Measurements from ENCODE around the gene ZNF841. TPM values are rescaled to one million over a fixed set of nuclear protein-coding genes. Genes with fewer than 3 reads are reported as not detected.
"Not testable (repeated sequence)": the region's sequence is repeated elsewhere in the genome, so short reads cannot be mapped to it uniquely, and the experiment has no call there.

The ZNF841 gene
- total RNA-seq, 2 experiments from 2014 or later, result 27.7 to 27.9 TPM

DNA sequence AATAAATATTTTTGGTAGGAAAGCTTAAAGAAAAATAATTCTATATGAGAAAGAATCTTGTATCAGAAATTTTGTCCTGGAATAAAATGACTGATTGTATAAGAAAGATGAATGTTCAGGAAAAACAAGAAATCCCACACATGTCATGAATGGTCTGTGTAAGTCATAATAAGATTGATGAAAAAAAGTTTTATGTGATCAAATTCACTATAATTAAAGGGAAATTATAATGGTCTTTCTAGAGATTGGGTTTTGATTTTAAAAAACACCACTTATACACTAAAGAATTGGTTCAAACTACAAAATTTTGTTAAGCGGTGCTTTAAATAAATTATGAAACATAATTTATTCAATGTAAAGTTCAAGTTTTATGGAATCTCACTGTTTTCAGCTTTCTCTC, 7.2 kb upstream of the ZNF841 start:
- ChIA-PET CTCF (no interaction called here), POLR2A (no interaction called here)
- H3K27me3 Mint-ChIP-seq, result no peaks in the 10 kb centered on the region
- no peak overlapping the region for H3K27ac Mint-ChIP-seq
- no peaks in the 10 kb centered on the region for H3K4me1 Mint-ChIP-seq
- H3K36me3 Mint-ChIP-seq (ENCODE audit: low read depth), result peaks cover 3% of the 10 kb centered on the region
- no peak for DNase-seq
- H3K9me3 Mint-ChIP-seq, result peaks cover 37% of the 10 kb centered on the region
- H3K4me3 Mint-ChIP-seq, result no peak overlapping the region

DNA sequence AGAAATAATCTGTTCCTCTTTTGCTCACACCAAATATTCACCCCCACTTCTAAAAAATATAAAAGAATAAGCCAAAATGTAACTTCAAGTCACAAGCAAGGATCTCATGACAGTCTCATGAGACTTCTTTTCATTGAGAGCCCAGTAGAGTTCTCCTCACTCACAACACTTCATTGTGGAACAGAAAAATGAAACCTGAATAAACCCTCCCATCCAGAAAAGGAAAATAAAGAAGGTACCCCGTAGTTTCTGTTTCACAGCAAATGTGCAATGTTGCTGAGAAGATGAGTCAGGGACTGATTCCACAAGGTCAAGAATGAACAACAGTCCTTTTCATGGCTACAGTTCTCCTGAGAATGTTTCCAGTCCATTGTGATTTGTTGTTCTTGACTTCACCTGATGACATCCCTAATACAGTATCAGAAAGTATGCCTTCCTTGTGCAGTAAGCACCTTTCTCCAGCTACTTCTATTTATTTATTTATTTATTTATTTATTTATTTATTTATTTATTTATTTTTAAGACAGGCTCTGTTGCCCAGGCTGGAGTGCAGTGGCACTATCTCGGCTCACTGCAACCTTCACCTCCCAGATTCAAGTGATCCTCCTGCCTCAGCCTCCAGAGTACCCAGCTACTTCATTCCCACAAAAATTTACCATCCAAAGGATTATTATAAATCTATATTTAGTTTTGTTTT, 6.4 kb upstream of the ZNF841 start:
- CTCF ChIA-PET, result no interaction called here
- POLR2A ChIA-PET, result no interaction called here
- H3K27ac Mint-ChIP-seq, result no peak overlapping the region

DNA sequence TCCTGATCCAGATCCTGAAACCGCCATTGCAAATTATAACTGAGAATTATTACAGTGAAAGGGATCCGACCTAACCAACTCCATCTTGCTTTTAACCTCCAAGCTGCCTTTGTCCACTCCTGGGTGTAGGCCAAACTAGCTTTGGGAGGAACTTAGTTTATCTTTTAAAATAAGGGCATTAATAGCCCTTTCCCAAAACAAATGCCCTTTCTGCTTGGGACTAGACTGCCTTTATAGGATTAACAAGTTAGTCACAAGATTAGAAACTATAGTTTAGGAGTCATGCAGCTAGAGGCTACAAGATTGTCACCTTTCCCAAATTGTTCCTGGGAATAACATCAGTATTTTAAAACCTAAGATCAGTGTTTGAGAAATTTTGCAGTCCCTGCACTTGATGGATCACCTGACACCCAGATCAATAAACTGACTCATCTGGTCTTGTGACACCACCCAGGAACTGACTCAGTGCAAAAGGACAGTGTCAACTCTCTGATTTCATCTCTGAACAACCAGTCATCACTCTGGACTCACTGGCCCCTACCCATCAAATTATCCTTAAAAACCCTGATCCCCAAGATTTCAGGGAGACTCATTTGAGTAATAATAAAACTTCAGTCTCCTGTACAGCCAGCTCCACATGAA, 4.1 kb upstream of the ZNF841 start:
- peaks cover 9% of the 10 kb centered on the region for H3K4me1 Mint-ChIP-seq
- CTCF ChIA-PET, result interaction anchor here (1.6 kb wide), 1 partner anchor 18 kb away, joined by 3 read pairs; no protein-coding TSS in a partner anchor

More for the DNA sequence above, 6.4 kb upstream of the ZNF841 start:
- no peak for DNase-seq
- H3K4me3 Mint-ChIP-seq, result no peak overlapping the region
- H3K27me3 Mint-ChIP-seq, result no peaks in the 10 kb centered on the region
- peaks cover 36% of the 10 kb centered on the region for H3K9me3 Mint-ChIP-seq
- peaks cover 3% of the 10 kb centered on the region for H3K36me3 Mint-ChIP-seq (ENCODE audit: low read depth)
- no peaks in the 10 kb centered on the region for H3K4me1 Mint-ChIP-seq

DNA sequence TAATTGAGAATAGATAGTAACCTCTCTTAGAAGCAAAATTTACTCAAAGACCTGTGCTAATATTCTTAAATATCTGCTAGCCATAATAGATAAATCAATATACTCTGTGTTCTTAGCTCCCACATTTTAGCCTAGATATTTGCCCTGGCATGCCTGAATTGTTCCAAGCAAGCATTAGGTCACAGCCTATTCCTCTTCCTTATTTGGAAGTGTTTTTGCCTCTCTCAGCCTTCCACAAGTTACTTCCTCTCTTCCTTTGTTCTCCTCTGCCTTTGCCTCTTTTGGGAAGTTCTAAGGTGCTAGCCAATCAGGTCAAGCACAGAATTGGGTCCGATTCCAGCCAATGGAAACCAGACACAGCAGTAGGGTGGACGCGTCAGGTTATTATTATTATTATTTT, 851 bp upstream of the ZNF841 start:
- peak overlapping the region; percentile 97 for H3K4me3 Mint-ChIP-seq
- POLR2A ChIA-PET, H3K27me3 Mint-ChIP-seq, H3K27ac Mint-ChIP-seq, DNase-seq: not testable (repeated sequence)
- H3K4me1 Mint-ChIP-seq, result peaks cover 22% of the 10 kb centered on the region
- H3K36me3 Mint-ChIP-seq (ENCODE audit: low read depth), result peaks cover 51% of the 10 kb centered on the region
- H3K9me3 Mint-ChIP-seq, result peaks cover 65% of the 10 kb centered on the region
- CTCF ChIA-PET, result interaction anchor here (1.3 kb wide), 1 partner anchor 11 kb away, joined by 3 read pairs; no protein-coding TSS in a partner anchor

More for the DNA sequence above, 4.1 kb upstream of the ZNF841 start:
- no peak for DNase-seq
- POLR2A ChIA-PET, result no interaction called here
- peaks cover 43% of the 10 kb centered on the region for H3K9me3 Mint-ChIP-seq
- H3K27me3 Mint-ChIP-seq, result no peaks in the 10 kb centered on the region
- H3K27ac Mint-ChIP-seq, result no peak overlapping the region
- peaks cover 19% of the 10 kb centered on the region for H3K36me3 Mint-ChIP-seq (ENCODE audit: low read depth)
- H3K4me3 Mint-ChIP-seq, result no peak overlapping the region

DNA sequence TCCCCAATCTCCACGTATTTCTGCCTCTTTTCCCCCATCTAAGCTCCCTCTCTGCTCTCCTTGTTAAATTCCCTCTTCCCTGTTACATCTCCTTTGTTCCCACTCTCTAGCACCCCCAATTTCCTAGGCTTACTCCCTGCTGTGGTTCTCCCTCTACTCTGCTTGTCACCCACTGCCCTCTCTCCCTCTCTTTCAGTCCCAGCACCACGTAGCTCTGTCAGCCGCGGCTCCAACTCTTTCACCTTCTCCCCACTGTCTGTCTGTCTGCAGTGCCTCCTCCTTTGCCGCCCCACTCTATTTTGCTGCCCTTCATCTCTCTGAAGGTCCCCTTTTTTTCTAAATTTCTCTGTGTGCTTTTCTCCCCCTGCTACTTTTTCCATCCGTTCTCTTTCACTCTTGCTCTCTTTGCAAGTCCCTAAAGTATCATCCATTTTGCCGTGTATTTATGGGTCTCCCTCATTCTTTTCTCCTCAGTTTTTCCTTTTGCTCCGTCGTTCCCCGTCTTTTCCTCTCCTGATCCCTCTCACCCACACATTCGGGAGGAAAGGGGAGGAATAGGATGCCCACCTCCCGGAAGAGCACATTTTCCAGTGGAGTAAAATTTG, 937 bp downstream of the ZNF841 start:
- Mint-ChIP-seq H3K27ac (peak overlapping the region; percentile 97), H3K9me3 (peaks cover 73% of the 10 kb centered on the region), H3K4me3 (peak overlapping the region; percentile 97), H3K27me3 (no peaks in the 10 kb centered on the region), H3K36me3 (ENCODE audit: low read depth) (peaks cover 69% of the 10 kb centered on the region), H3K4me1 (peaks cover 26% of the 10 kb centered on the region)
- DNase-seq, result no peak
- ChIA-PET CTCF (no interaction called here), POLR2A (interaction anchor here (0.6 kb wide), 1 partner anchor 40 kb away, joined by 3 read pairs; no protein-coding TSS in a partner anchor)

DNA sequence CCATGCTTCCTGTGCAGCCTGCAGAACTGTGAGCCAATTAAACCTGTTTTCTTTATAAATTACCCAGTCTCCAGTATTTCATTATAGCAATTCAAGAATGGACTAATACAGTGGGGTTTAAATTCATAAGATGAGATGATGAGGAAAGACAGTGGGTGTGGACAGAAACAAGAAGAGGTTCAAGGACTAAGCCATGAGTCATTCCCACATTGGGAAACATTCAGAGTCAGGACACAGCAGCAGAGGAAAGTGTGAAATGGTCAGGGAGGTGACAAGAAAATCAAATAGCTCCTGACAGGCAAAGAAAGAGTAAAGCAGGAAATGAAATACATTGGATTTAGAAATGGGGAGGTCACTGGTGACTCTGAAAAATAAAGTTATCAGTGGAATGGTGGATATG, 9.1 kb downstream of the ZNF841 start:
- H3K4me1 Mint-ChIP-seq, result peaks cover 4% of the 10 kb centered on the region
- no peaks in the 10 kb centered on the region for H3K27me3 Mint-ChIP-seq
- ChIA-PET POLR2A (no interaction called here), CTCF (no interaction called here)
- H3K9me3 Mint-ChIP-seq, result peaks cover 65% of the 10 kb centered on the region
- no peak overlapping the region for H3K4me3 Mint-ChIP-seq
- no peak overlapping the region for H3K27ac Mint-ChIP-seq
- H3K36me3 Mint-ChIP-seq (ENCODE audit: low read depth), result peaks cover 97% of the 10 kb centered on the region
- DNase-seq, result no peak

DNA sequence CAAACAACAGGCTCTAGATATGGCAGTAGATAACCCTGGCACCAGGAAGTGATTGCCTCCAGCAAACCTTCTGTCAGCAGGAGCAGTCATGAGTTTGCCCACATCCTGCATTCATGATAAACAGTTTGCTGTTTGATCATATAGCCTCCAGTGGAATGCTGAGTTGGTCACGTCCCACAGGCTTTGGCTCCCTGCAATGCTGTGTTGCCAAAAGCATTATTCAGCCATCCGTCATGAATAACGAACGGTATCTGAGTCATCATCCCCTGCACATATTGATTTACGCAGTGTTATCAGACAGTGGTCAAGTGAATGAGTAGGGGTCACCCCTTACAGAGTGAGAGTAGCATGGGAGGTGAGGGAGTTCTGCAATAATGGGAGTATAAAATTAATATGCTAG, 25.1 kb downstream of the ZNF841 start:
- no peak overlapping the region for H3K4me3 Mint-ChIP-seq
- H3K27me3 Mint-ChIP-seq, result no peaks in the 10 kb centered on the region
- CTCF ChIA-PET, result interaction anchor here (0.6 kb wide), 1 partner anchor 299 kb away, joined by 3 read pairs; the partner anchor contains the start of gene ZNF880
- peaks cover 95% of the 10 kb centered on the region for H3K36me3 Mint-ChIP-seq (ENCODE audit: low read depth)
- peaks cover 74% of the 10 kb centered on the region for H3K9me3 Mint-ChIP-seq
- POLR2A ChIA-PET, result no interaction called here
- H3K4me1 Mint-ChIP-seq, result no peaks in the 10 kb centered on the region
- no peak overlapping the region for H3K27ac Mint-ChIP-seq
- no peak for DNase-seq

DNA sequence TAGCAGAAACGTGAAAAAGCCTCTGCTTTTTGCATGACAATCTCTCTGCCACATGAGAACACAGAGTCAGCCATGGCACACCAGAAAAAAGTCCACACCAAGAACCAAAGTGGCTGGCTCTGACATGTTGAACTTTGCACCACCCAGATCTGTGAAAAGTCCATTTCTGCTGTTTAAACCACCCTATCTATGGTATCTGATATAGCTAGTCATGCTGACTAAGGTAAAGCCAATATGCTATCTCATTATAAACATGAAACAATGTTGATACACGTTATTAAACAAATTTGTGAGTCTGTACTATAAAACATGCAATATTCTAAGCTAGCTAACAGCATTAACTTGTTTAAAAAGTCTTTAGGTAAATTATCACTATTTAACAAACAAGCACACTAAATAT, 25.9 kb downstream of the ZNF841 start:
- H3K27me3 Mint-ChIP-seq, result no peaks in the 10 kb centered on the region
- peaks cover 73% of the 10 kb centered on the region for H3K9me3 Mint-ChIP-seq
- CTCF ChIA-PET, result no interaction called here
- no peak overlapping the region for H3K27ac Mint-ChIP-seq
- POLR2A ChIA-PET, result no interaction called here
- H3K4me3 Mint-ChIP-seq, result no peak overlapping the region
- peaks cover 95% of the 10 kb centered on the region for H3K36me3 Mint-ChIP-seq (ENCODE audit: low read depth)
- no peaks in the 10 kb centered on the region for H3K4me1 Mint-ChIP-seq
- DNase-seq, result no peak

DNA sequence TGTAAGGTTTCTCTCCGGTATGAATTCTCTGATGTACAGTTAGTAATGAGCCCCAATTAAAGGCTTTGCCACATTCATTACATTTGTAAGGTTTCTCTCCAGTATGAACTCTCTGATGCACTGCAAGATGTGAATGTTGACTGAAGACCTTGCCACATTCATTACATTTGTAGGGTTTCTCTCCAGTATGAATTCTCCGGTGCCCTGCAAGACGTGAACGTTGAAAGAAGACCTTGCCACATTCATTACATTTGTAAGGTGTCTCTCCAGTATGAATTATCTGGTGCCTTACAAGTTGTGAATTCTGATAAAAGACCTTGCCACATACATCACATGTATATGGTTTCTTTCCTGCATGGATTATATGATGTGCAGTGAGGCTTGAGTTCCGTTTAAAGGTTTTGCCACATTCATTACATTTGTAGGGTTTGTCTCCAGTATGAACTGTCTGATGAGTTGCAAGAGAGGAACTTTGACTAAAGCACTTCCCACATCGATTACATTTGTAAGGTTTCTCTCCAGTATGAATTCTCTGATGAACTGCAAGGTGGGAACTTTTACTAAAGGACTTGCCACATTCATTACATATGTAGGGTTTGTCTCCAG, 29.2 kb downstream of the ZNF841 start:
- H3K4me3 Mint-ChIP-seq, result no peak overlapping the region
- H3K36me3 Mint-ChIP-seq (ENCODE audit: low read depth), result peaks cover 85% of the 10 kb centered on the region

DNA sequence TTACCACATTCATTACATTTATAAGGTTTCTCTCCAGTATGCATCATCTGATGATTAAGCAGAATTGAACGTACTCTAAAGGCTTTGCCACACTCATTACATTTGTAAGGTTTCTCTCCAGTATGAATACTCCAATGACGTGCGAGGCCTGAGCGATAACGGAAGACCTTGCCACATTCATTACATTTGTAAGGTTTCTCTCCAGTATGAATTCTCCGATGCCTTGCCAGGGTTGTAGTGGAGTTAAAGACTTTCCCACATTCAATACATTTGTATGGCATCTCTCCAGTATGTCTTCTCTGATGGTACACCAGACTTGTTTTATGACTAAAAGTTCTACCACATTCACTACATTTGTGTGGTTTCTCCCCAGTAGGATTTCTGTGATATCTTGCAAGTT, 30.2 kb downstream of the ZNF841 start:
- CTCF ChIA-PET, result interaction anchor here (0.6 kb wide), 1 partner anchor 628 kb away, joined by 3 read pairs; no protein-coding TSS in a partner anchor
- no peaks in the 10 kb centered on the region for H3K27me3 Mint-ChIP-seq
- peaks cover 65% of the 10 kb centered on the region for H3K9me3 Mint-ChIP-seq
- H3K36me3 Mint-ChIP-seq (ENCODE audit: low read depth), result peaks cover 84% of the 10 kb centered on the region
- no peaks in the 10 kb centered on the region for H3K4me1 Mint-ChIP-seq
- H3K27ac Mint-ChIP-seq, result no peak overlapping the region
- POLR2A ChIA-PET, result no interaction called here
- no peak for DNase-seq
- H3K4me3 Mint-ChIP-seq, result no peak overlapping the region

More for the DNA sequence above, 29.2 kb downstream of the ZNF841 start:
- POLR2A ChIA-PET, result no interaction called here
- H3K27me3 Mint-ChIP-seq, result no peaks in the 10 kb centered on the region
- no peak for DNase-seq
- CTCF ChIA-PET, result no interaction called here
- no peaks in the 10 kb centered on the region for H3K4me1 Mint-ChIP-seq
- peaks cover 65% of the 10 kb centered on the region for H3K9me3 Mint-ChIP-seq
- no peak overlapping the region for H3K27ac Mint-ChIP-seq

DNA sequence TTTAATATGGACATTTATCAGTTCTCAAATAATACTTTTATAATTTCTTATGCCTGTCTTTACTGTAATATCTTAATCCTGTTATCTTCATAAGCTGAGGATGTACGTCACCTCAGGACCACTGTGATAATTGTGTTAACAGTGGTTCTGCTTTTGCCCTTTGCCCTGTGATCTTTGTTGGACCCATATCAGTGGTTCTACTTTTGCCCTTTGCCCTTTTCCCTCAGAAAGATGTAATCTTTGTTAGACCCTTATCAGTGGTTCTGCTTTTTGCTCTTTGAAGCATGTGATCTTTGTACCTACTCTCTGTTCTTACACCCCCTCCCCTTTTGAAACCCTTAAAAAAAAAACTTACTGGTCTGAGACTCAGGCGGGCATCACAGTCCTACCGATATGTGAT, 39.1 kb downstream of the ZNF841 start:
- H3K4me1 Mint-ChIP-seq, POLR2A ChIA-PET, H3K27me3 Mint-ChIP-seq, CTCF ChIA-PET, DNase-seq, H3K4me3 Mint-ChIP-seq, H3K27ac Mint-ChIP-seq: not testable (repeated sequence)
- Mint-ChIP-seq H3K36me3 (ENCODE audit: low read depth) (peaks cover 56% of the 10 kb centered on the region), H3K9me3 (peaks cover 68% of the 10 kb centered on the region)

DNA sequence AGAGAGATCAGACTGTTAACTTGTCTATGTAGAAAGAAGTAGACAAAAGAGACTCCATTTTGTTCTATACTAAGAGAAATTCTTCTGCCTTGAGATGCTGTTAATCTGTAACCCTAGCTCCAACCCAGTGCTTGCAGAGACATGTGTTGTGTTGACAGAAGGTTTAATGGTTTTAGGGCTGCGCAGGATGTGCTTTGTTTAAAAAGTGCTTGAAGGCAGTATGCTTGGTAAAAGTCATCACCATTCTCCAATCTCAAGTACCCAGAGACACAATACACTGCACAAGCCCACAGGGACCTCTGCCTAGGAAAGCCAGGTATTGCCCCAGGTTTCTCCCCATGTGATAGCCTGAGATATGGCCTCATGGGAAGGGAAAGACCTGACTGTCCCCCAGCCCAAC, 43.8 kb downstream of the ZNF841 start:
- POLR2A ChIA-PET, DNase-seq, H3K4me3 Mint-ChIP-seq, H3K27ac Mint-ChIP-seq, CTCF ChIA-PET, H3K27me3 Mint-ChIP-seq: not testable (repeated sequence)
- Mint-ChIP-seq H3K36me3 (ENCODE audit: low read depth) (peaks cover 77% of the 10 kb centered on the region), H3K9me3 (peaks cover 58% of the 10 kb centered on the region), H3K4me1 (peaks cover 23% of the 10 kb centered on the region)

All from activated CD4-positive, alpha-beta T cell treated with anti-CD3 and anti-CD28 coated beads, Interleukin-2, amount 10 ng/mL, durations not matched to agents 7 days and 5 days (primary cell).